H9 (cell line): ENCODE measurements around the gene CCR7. TPM values are rescaled to one million over a fixed set of nuclear protein-coding genes. Genes with fewer than 3 reads are reported as not detected.

Experiments
- DNase-seq: peaks from one replicate; pipeline ENCODE4 v3.0.0-alpha.2; 2017
- H2AFZ ChIP-seq: one replicate; pipeline ENCODE4 v1.6.1; 2013; ENCODE audit warnings: mild to moderate bottlenecking, low read length, control low read depth, moderate library complexity
- H2AK5ac ChIP-seq: 2 replicates; pipeline ENCODE4 v1.6.1; 2013; ENCODE audit warnings: low read length, control low read depth, mixed read lengths; ENCODE audit not compliant: insufficient read length
- H2BK120ac ChIP-seq: one replicate; pipeline ENCODE4 v1.6.1; 2013; ENCODE audit warnings: low read depth, mild to moderate bottlenecking, low read length, control low read depth, inconsistent platforms; ENCODE audit not compliant: poor library complexity, severe bottlenecking
- H2BK12ac ChIP-seq: 2 replicates; pipeline ENCODE4 v1.6.1; 2013; ENCODE audit warnings: low read length, control low read depth, mixed read lengths, low read depth; ENCODE audit not compliant: insufficient read length
- H2BK15ac ChIP-seq: 2 replicates; pipeline ENCODE4 v1.6.1; 2013; ENCODE audit warnings: low read depth, low read length, control low read depth
- H2BK20ac ChIP-seq: one replicate; pipeline ENCODE4 v1.6.1; 2013; ENCODE audit warnings: low read depth, mild to moderate bottlenecking, low read length, control low read depth, inconsistent platforms; ENCODE audit not compliant: poor library complexity, severe bottlenecking
- H2BK5ac ChIP-seq: 2 replicates; pipeline ENCODE4 v1.6.1; 2013; ENCODE audit warnings: low read length, control low read depth, mixed read lengths; ENCODE audit not compliant: insufficient read length
- H3K14ac ChIP-seq: 2 replicates; pipeline ENCODE4 v1.6.1; 2013; ENCODE audit warnings: low read length, control low read depth; ENCODE audit not compliant: insufficient read depth
- H3K18ac ChIP-seq: 2 replicates; pipeline ENCODE4 v1.6.1; 2013; ENCODE audit warnings: low read depth, mild to moderate bottlenecking, mixed read lengths, low read length, control low read depth; ENCODE audit not compliant: insufficient read length
- H3K23ac ChIP-seq: 2 replicates; pipeline ENCODE4 v1.6.1; 2013; ENCODE audit warnings: low read length, control low read depth, mixed read lengths, low read depth; ENCODE audit not compliant: insufficient read length
- H3K23me2 ChIP-seq: 2 replicates; pipeline ENCODE4 v1.6.1; 2013; ENCODE audit warnings: low read depth, mild to moderate bottlenecking, mixed read lengths, low read length, control low read depth; ENCODE audit not compliant: insufficient read length, poor library complexity, severe bottlenecking
- H3K27ac ChIP-seq: 2 replicates; pipeline ENCODE4 v1.5.1; 2013; ENCODE audit warnings: low read length, control low read depth, mixed read lengths, low read depth; ENCODE audit not compliant: insufficient read length
- H3K27me3 ChIP-seq: 2 replicates; pipeline ENCODE4 v1.6.1; 2013; ENCODE audit warnings: low read length, control low read depth, inconsistent platforms; ENCODE audit not compliant: insufficient read depth
- H3K4ac ChIP-seq: 2 replicates; pipeline ENCODE4 v1.6.1; 2013; ENCODE audit warnings: low read depth, mild to moderate bottlenecking, control low read depth, inconsistent platforms, low read length, moderate library complexity
- H3K4me1 ChIP-seq: 2 replicates; pipeline ENCODE4 v1.6.1; 2013; ENCODE audit warnings: low read length, control low read depth, inconsistent platforms; ENCODE audit not compliant: insufficient read depth
- H3K4me2 ChIP-seq: 2 replicates; pipeline ENCODE4 v1.6.1; 2013; ENCODE audit warnings: low read length, control low read depth, mixed read lengths; ENCODE audit not compliant: insufficient read length, insufficient read depth
- H3K56ac ChIP-seq: 2 replicates; pipeline ENCODE4 v1.6.1; 2013; ENCODE audit warnings: low read depth, mild to moderate bottlenecking, mixed read lengths, low read length, control low read depth; ENCODE audit not compliant: insufficient read length
- H3K79me1 ChIP-seq: 2 replicates; pipeline ENCODE4 v1.6.1; 2013; ENCODE audit warnings: low read depth, mild to moderate bottlenecking, moderate library complexity, low read length, control low read depth, inconsistent platforms; ENCODE audit not compliant: insufficient read depth, poor library complexity, severe bottlenecking
- H3K79me2 ChIP-seq: 2 replicates; pipeline ENCODE4 v1.6.1; 2013; ENCODE audit warnings: low read length, control low read depth, inconsistent platforms; ENCODE audit not compliant: insufficient read depth
- H3K9ac ChIP-seq: 2 replicates; pipeline ENCODE4 v1.6.1; 2013; ENCODE audit warnings: low read length, control low read depth, mixed read lengths; ENCODE audit not compliant: insufficient read length; ENCODE audit errors: extremely low read depth
- H3K9me3 ChIP-seq: one replicate; pipeline ENCODE4 v1.6.1; 2013; ENCODE audit warnings: low read depth, low read length, inconsistent platforms; ENCODE audit not compliant: control insufficient read depth
- H3T11ph ChIP-seq: one replicate; pipeline ENCODE4 v1.6.1; 2013; ENCODE audit warnings: mild to moderate bottlenecking, low read length, control low read depth, inconsistent platforms
- H4K20me1 ChIP-seq: one replicate; pipeline ENCODE4 v1.6.1; 2013; ENCODE audit not compliant: control insufficient read depth, insufficient read length, insufficient read depth
- H4K5ac ChIP-seq: 2 replicates; pipeline ENCODE4 v1.6.1; 2013; ENCODE audit warnings: low read depth, mild to moderate bottlenecking, mixed read lengths, low read length, control low read depth; ENCODE audit not compliant: insufficient read length
- H4K8ac ChIP-seq: replicated peaks from 2 replicates; pipeline ENCODE4 v1.6.1; 2013; ENCODE audit warnings: low read length, control low read depth, mixed read lengths, low read depth; ENCODE audit not compliant: insufficient read length
- H4K91ac ChIP-seq: 2 replicates; pipeline ENCODE4 v1.6.1; 2013; ENCODE audit warnings: low read depth, mild to moderate bottlenecking, moderate library complexity, mixed read lengths, low read length, control low read depth; ENCODE audit not compliant: insufficient read length
- H3K27ac Mint-ChIP-seq, 3 experiments: 2 replicates in 2 of 3; 3 replicates in 1 of 3; pipeline ENCODE4 v1.8.0; 2020 to 2021; ENCODE audit warnings: mixed read lengths in 3 of 3, mild to moderate bottlenecking in 1 of 3, moderate library complexity in 1 of 3
- H3K27me3 Mint-ChIP-seq: 2 replicates; pipeline ENCODE4 v1.8.0; 2021; ENCODE audit warnings: low read depth, mild to moderate bottlenecking, moderate library complexity, mixed read lengths
- H3K36me3 Mint-ChIP-seq, 3 experiments: 2 replicates in 2 of 3; 3 replicates in 1 of 3; pipeline ENCODE4 v1.8.0; 2020 to 2021; ENCODE audit warnings: low read depth in 3 of 3, mixed read lengths in 3 of 3; ENCODE audit not compliant: insufficient read depth in 1 of 3
- H3K4me1 Mint-ChIP-seq, 2 experiments: 2 replicates each; pipeline ENCODE4 v1.8.0; 2020; ENCODE audit warnings: mixed read lengths in 2 of 2
- H3K4me3 Mint-ChIP-seq, 2 experiments: 2 replicates in 1 of 2; 3 replicates in 1 of 2; pipeline ENCODE4 v1.8.0; 2020 to 2021; ENCODE audit warnings: mild to moderate bottlenecking in 2 of 2, mixed read lengths in 2 of 2, moderate library complexity in 1 of 2
- H3K9me3 Mint-ChIP-seq, 2 experiments: 2 replicates in 1 of 2; 3 replicates in 1 of 2; pipeline ENCODE4 v1.8.0; 2020; ENCODE audit warnings: mild to moderate bottlenecking in 2 of 2, mixed read lengths in 2 of 2, moderate library complexity in 1 of 2
- CTCF ChIP-seq: fragments of 200-600 bp; sonication (generic); conservative IDR thresholded peaks from 3 replicates; pipeline ENCODE4 v1.8.0; 2021; ENCODE audit warnings: antibody characterized with exemption, mild to moderate bottlenecking
- WGBS: extraction: QIAGEN DNeasy Blood & Tissue Kit; methylation state at CpG from one replicate; pipeline ENCODE4 v1.1.7; 2013; ENCODE audit warnings: missing lambda C conversion rate, low lambda C conversion rate, mixed read lengths; ENCODE audit not compliant: insufficient read length; ENCODE audit errors: extremely low coverage; 5-methylcytosine and 5-hydroxymethylcytosine counted together
- total RNA-seq: library from RNA; stranded (reverse); gene quantifications from 2 replicates; pipeline ENCODE4 v1.2.1, GENCODE V29; 2021

CCR7 gene
- total RNA-seq, 1 experiment from 2014 or later = 0.31 TPM

GRCh38 chr17:40576113-40576740 lies 11.0 kb upstream of the CCR7 start:
- Mint-ChIP-seq H3K4me3 (no peak overlapping the region), H3K27ac (no peak overlapping the region)
- no peak overlapping the region for H3K14ac ChIP-seq

More at GRCh38 chr17:40576113-40576740, 11.0 kb upstream of the CCR7 start:
- Histone ChIP-seq H4K20me1 (no peaks in the 10 kb centered on the region), H2BK12ac (no peak overlapping the region), H3K27me3 (no peaks in the 10 kb centered on the region), H2BK15ac (no peak overlapping the region), H3K27ac (no peak overlapping the region), H3K56ac (no peak overlapping the region), H4K5ac (no peak overlapping the region), H2BK120ac (no peak overlapping the region), H3T11ph (no peak overlapping the region), H3K23me2 (no peaks in the 10 kb centered on the region), H3K9me3 (no peaks in the 10 kb centered on the region), H3K79me2 (no peaks in the 10 kb centered on the region), H2BK20ac (no peak overlapping the region), H4K91ac (no peak overlapping the region), H3K4ac (no peak overlapping the region), H4K8ac (no peak overlapping the region), H2AFZ (no peak overlapping the region), H3K4me1 (no peaks in the 10 kb centered on the region), H3K23ac (no peak overlapping the region), H2AK5ac (no peak overlapping the region), H3K4me2 (no peak overlapping the region), H3K18ac (no peak overlapping the region), H2BK5ac (no peak overlapping the region), H3K79me1 (no peaks in the 10 kb centered on the region), H3K9ac (no peak overlapping the region)
- no peaks in the 10 kb centered on the region for H3K4me1 Mint-ChIP-seq
- H3K9me3 Mint-ChIP-seq = peaks cover 5 to 6% of the 10 kb centered on the region in 2 experiments; a peak in 3 of 5 replicates
- DNase-seq = no peak
- no peak for TF ChIP-seq CTCF
- no peaks in the 10 kb centered on the region; a peak in 1 of 7 replicates for H3K36me3 Mint-ChIP-seq
- peaks cover 25% of the 10 kb centered on the region for H3K27me3 Mint-ChIP-seq
- WGBS = no CpG with 5 or more reads among the region's 5 CpGs
